Fibroblast of peridontal ligament (primary cell): ENCODE data around the gene SAP130.

Experiments used
- DNase-seq: peaks from one replicate; pipeline ENCODE4 v3.0.0-alpha.2; 2010; ENCODE audit errors: extremely low read depth

The SAP130 gene

GRCh38 chr2:127893494-127893893, 134.4 kb downstream of the SAP130 start:
- DNase-seq: no peak

DNA sequence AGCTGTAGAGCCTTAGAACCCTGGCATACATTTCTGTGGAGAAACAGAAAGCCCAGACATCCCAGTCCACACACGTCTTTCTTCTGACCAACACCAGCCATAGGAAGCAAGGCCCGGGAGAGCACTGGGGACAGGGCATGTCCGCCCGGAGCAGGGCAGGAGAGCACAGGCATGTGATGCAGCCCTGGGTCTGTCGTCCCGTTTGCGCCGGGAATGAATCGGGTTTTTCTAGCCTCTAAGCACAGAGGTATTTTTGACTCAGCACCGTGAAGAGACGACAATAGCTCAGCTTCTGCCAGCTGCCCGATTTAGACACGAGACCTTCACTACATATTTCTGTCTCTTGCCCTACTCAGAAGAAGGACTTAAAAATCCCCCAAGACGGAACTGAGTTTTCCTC, 134.8 kb downstream of the SAP130 start:
- DNase-seq: no peak

- no peak for DNase-seq
These were observed 136.0 kb downstream of the SAP130 start for GRCh38 chr2:127891811-127892210.
